ENCODE measurements around the gene HOXA4.

The HOXA4 gene

DNA sequence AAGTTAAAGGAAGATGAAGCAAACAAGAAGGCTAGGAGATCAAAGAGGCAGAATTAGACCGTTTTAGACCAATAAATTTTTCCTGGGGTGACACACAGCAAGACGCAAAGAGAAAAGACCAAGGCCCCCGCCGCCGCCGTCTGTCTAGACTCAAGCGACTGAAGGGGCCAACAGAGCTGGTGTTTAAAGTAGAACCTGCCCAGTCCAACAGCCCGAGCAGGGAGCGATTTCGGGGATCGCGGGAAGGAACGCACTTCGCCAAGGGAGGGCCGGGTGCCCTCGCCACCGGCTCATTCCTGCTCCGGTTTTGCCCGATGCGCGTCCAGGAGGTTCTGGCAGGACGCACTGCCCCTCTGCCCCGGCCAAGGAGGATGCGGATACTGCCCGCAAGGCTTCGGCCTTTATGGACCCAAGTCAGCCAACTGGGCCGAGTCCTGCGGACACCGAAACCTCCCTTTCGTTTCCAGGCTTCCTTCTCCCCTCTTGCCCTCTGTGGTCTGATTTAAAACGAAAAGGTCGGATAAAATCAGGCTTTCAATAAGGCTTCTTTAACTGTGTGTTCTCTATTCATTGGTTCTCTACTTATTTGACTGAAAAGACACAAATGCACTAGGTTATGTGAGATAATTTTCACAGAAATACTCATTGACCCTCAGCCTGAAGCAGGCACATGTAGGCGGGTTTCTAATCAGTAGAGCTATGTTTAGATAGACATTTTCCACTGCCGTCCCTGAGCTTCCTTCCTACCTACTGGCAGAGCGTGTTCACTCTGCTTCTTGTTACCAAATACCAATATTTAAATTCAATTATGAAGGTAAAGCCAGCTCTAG lies 28.1 kb upstream of the HOXA4 start:
- no peak for DNase-seq (ENCODE audit: low spot score)
- in situ Hi-C loops (cut with MboI; ENCODE audit: low pct_unique_long_range_greater_than_20kb, low sequenced_read_pairs, unreplicated experiment), result loop anchor here (10.0 to 25.0 kb wide), 2 partner anchors 86 to 796 kb away; partner anchors contain the start of gene EVX1
- TF ChIP-seq, protein P1, sequence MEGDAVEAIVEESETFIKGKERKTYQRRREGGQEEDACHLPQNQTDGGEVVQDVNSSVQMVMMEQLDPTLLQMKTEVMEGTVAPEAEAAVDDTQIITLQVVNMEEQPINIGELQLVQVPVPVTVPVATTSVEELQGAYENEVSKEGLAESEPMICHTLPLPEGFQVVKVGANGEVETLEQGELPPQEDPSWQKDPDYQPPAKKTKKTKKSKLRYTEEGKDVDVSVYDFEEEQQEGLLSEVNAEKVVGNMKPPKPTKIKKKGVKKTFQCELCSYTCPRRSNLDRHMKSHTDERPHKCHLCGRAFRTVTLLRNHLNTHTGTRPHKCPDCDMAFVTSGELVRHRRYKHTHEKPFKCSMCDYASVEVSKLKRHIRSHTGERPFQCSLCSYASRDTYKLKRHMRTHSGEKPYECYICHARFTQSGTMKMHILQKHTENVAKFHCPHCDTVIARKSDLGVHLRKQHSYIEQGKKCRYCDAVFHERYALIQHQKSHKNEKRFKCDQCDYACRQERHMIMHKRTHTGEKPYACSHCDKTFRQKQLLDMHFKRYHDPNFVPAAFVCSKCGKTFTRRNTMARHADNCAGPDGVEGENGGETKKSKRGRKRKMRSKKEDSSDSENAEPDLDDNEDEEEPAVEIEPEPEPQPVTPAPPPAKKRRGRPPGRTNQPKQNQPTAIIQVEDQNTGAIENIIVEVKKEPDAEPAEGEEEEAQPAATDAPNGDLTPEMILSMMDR (IDR thresholded peaks at IDR 0.05; ENCODE audit: extremely low read depth, insufficient read depth, missing control alignments), result no peak

DNA sequence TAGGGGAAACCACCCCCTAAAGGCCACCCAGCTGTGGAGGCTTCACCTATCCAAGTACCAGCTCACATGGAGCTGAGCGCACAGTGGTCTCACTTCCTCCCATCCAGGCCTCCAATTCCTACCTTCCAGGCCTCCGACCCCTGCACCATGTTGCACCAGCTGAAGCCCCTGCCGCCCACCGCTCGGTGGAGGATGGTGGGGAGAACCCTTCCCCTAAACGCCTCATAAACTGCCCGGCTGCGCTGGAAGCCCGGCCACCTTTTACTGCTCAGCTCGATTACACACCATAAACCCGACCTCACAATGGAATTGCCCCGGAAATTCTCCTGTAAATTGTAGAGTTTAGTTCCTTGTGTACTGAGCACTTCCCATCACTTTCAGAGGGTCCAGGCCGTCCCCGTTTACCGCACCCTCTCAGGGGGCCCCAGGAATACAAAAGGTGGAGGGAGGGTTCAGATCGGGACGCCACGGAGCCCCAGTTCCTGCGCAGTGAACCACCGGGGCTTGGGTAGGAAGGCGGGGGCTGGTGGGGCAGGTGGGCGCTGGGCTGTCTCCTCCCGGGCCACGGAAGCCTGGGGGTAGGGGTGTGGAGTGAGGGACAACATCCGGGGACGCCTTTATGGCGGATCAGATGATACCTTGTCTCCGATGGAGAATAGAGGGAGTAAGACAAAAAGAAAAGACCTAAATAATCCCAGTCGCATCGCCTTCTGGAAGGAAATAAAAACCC lies 27.3 kb upstream of the HOXA4 start:
- TF ChIP-seq, protein P1 (IDR thresholded peaks at IDR 0.05; ENCODE audit: extremely low read depth, insufficient read depth, missing control alignments), result no peak
- in situ Hi-C loops (cut with MboI; ENCODE audit: low pct_unique_long_range_greater_than_20kb, low sequenced_read_pairs, unreplicated experiment), result loop anchor here (10.0 to 25.0 kb wide), 2 partner anchors 87 to 796 kb away; partner anchors contain the start of gene EVX1
- no peak for DNase-seq (ENCODE audit: low spot score)

DNA sequence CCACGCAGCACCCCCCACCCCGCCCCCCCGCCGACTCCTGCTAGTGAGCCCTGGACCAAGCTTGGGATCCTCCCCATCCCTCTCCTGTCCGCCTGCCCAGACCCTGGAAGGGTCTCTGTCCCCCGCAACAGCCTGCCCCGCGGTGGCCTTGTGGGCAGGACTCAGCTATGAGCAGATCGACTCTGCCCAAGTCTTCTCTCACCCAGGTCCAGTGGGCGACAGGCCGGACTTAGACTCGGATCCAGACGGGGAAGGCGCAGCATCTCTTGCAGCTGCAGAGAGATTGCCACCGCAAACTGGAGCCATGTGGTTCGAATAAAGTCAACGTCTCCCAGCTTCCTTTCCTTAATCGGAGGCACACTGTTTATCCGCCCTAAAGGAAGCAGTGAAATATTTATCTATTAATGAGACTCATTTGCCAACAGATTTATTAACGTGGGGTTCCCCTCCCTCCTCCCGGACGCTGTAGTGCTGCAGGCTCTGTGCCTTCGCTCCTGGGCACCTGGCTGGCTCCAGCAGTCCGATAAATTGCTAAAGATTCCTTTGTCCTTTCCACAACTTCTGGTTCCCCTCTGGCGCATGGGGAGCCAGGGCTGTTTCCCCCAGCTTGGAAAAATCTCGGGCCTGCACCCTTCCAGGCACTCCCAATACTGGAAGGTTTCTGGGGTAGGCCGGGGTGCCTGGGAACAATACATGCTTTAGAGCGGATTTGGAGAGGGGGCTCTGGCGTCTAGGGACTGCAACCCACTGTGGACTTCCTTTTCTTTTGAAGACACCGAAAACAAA lies 26.6 kb upstream of the HOXA4 start:
- DNase-seq (ENCODE audit: low spot score), result no peak
- in situ Hi-C loops (cut with MboI; ENCODE audit: low pct_unique_long_range_greater_than_20kb, low sequenced_read_pairs, unreplicated experiment), result loop anchor here (10.0 to 25.0 kb wide), 2 partner anchors 88 to 795 kb away; partner anchors contain the start of gene EVX1
- TF ChIP-seq, protein P1 (IDR thresholded peaks at IDR 0.05; ENCODE audit: extremely low read depth, insufficient read depth, missing control alignments), result no peak

DNA sequence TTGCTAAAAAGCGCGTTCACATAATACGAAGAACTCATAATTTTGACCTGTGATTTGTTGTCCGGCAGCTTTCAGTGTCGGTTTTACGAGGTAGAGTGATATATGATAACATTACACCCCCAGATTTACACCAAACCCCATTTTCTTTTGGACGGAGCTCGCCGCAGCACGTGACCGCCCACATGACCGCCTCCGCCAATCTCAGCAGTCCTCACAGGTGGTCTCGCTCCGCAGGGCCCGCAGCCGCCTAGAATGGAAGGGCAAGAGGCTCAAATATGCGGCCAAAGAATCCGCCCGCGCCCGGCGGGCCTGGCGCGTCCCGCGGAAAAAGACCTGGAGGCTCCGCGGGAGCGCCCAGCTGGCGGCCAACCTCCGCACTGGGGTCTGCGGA lies 25.9 kb upstream of the HOXA4 start, which contains the start of gene HOXA7:
TSS of gene HOXA7 (minus strand) at position 168 of the 391 bp plus-strand sequence. CDS start at position 38, 130 bp downstream.
- TF ChIP-seq, protein P1 (IDR thresholded peaks at IDR 0.05; ENCODE audit: extremely low read depth, insufficient read depth, missing control alignments), result no peak
- no peak for DNase-seq (ENCODE audit: low spot score)
- in situ Hi-C loops (cut with MboI; ENCODE audit: low pct_unique_long_range_greater_than_20kb, low sequenced_read_pairs, unreplicated experiment), result loop anchor here (10.0 to 25.0 kb wide), 2 partner anchors 88 to 794 kb away; partner anchors contain the start of gene EVX1

DNA sequence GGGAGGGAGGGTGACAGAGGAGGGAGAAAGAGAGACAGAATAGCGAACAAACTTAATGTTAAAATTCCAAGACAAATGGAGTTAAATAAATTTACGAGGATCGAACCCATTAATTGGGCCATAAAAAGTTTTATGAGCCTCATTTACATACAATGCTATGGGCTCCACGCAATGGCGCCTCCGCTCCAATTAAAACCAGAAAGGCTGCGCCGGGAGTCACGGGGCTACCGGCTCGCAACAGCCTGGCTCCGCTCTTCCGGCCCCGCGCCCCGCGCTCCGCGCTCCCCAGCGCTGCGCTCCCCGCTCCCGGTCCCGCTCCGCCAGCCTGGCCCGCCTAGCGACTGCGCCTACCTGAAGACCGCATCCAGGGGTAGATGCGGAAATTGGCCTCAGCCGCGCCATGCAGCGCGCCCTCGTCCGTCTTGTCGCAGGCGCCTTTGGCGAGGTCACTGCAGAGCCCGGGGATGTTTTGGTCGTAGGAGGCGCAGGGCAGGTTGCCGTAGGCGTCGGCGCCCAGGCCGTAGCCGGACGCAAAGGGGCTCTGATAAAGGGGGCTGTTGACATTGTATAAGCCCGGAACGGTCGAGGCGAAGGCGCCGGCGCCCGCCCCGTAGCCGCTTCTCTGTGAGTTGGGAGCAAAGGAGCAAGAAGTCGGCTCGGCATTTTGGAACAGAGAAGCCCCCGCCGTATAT lies 25.4 kb upstream of the HOXA4 start:
- no peak for DNase-seq (ENCODE audit: low spot score)
- in situ Hi-C loops (cut with MboI; ENCODE audit: low pct_unique_long_range_greater_than_20kb, low sequenced_read_pairs, unreplicated experiment), result loop anchor here (10.0 to 25.0 kb wide), 2 partner anchors 89 to 794 kb away; partner anchors contain the start of gene EVX1
- TF ChIP-seq, protein P1 (IDR thresholded peaks at IDR 0.05; ENCODE audit: extremely low read depth, insufficient read depth, missing control alignments), result no peak
